ENCODE measurements around the gene CDH8. TPM values are rescaled to one million over a fixed set of nuclear protein-coding genes. Genes with fewer than 3 reads are reported as not detected.

The CDH8 gene
- total RNA-seq, 2 experiments from 2014 or later = not detected

- DNase-seq (ENCODE audit: low spot score) = no peak
- Histone ChIP-seq H3K4me3 (ENCODE audit: low read depth, low read length, poor library complexity, severe bottlenecking) (no peak overlapping the region), H4K20me1 (ENCODE audit: insufficient read depth, low read length) (no peaks in the 10 kb centered on the region), H3K4me2 (ENCODE audit: low read length) (no peak overlapping the region), H3K36me3 (ENCODE audit: insufficient read depth, low read length) (no peaks in the 10 kb centered on the region), H2AFZ (ENCODE audit: low read length) (no peak overlapping the region), H3K79me2 (ENCODE audit: insufficient read depth, low read depth, low read length) (no peaks in the 10 kb centered on the region), H3K27ac (ENCODE audit: low read depth, low read length, poor library complexity, severe bottlenecking) (no peak overlapping the region), H3K4me1 (ENCODE audit: insufficient read depth, low read length, poor library complexity, severe bottlenecking) (no peaks in the 10 kb centered on the region), H3K9me3 (ENCODE audit: low read length) (no peaks in the 10 kb centered on the region), H3K9me2 (ENCODE audit: insufficient read depth, low read length) (no peaks in the 10 kb centered on the region)
- BruUV-seq (replicated peaks) = no TSS peak
- intact Hi-C loops (cut with micrococcal nuclease; ENCODE audit: unreplicated experiment) = no loop called here
- CTCF ChIA-PET (ENCODE audit: unreplicated experiment) = no interaction called here
- POLR2A ChIA-PET = no interaction called here
- TF ChIP-seq, protein P1, sequence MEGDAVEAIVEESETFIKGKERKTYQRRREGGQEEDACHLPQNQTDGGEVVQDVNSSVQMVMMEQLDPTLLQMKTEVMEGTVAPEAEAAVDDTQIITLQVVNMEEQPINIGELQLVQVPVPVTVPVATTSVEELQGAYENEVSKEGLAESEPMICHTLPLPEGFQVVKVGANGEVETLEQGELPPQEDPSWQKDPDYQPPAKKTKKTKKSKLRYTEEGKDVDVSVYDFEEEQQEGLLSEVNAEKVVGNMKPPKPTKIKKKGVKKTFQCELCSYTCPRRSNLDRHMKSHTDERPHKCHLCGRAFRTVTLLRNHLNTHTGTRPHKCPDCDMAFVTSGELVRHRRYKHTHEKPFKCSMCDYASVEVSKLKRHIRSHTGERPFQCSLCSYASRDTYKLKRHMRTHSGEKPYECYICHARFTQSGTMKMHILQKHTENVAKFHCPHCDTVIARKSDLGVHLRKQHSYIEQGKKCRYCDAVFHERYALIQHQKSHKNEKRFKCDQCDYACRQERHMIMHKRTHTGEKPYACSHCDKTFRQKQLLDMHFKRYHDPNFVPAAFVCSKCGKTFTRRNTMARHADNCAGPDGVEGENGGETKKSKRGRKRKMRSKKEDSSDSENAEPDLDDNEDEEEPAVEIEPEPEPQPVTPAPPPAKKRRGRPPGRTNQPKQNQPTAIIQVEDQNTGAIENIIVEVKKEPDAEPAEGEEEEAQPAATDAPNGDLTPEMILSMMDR (conservative IDR thresholded peaks at IDR 0.05; ENCODE audit: low read length) = no peak
- no peak for TF ChIP-seq EZH2phosphoT487 (IDR thresholded peaks at IDR 0.05; ENCODE audit: borderline replicate concordance, low read depth, low read length)
These were observed 305.2 kb downstream of the CDH8 start for GRCh38 chr16:61730997-61731396.

DNA sequence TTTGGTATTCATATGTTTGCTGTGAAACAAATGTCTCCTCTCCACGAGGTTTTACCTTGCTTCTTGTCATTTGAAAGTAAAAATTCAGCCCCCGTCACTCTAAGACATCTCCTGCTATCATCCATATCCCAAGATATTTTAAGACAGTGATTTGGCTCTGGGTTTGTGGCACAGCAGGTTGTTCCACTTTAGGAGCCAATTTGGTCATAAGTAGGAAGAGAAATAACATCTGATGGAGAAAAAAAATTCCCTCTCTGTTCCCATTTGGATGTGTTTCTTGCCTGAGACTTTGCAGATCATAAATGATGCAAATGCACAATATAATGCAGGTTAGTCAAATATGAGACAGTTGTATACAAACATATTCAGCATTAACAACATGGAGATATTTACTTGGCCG lies 309.5 kb downstream of the CDH8 start:
- Histone ChIP-seq H2AFZ (ENCODE audit: low read length) (no peak overlapping the region), H3K4me1 (ENCODE audit: insufficient read depth, low read length, poor library complexity, severe bottlenecking) (no peaks in the 10 kb centered on the region), H3K9me2 (ENCODE audit: insufficient read depth, low read length) (no peaks in the 10 kb centered on the region), H3K27ac (ENCODE audit: low read depth, low read length, poor library complexity, severe bottlenecking) (no peak overlapping the region), H3K79me2 (ENCODE audit: insufficient read depth, low read depth, low read length) (no peaks in the 10 kb centered on the region), H3K4me3 (ENCODE audit: low read depth, low read length, poor library complexity, severe bottlenecking) (no peak overlapping the region), H4K20me1 (ENCODE audit: insufficient read depth, low read length) (no peaks in the 10 kb centered on the region), H3K36me3 (ENCODE audit: insufficient read depth, low read length) (no peaks in the 10 kb centered on the region), H3K4me2 (ENCODE audit: low read length) (no peak overlapping the region), H3K9me3 (ENCODE audit: low read length) (no peaks in the 10 kb centered on the region)
- TF ChIP-seq, protein P1 (conservative IDR thresholded peaks at IDR 0.05; ENCODE audit: low read length) = no peak
- no peak for TF ChIP-seq EZH2phosphoT487 (IDR thresholded peaks at IDR 0.05; ENCODE audit: borderline replicate concordance, low read depth, low read length)
- intact Hi-C loops (cut with micrococcal nuclease; ENCODE audit: unreplicated experiment) = no loop called here
- POLR2A ChIA-PET = no interaction called here
- BruUV-seq (replicated peaks) = no TSS peak
- DNase-seq (ENCODE audit: low spot score) = no peak
- CTCF ChIA-PET (ENCODE audit: unreplicated experiment) = no interaction called here

- TF ChIP-seq, protein P1 (conservative IDR thresholded peaks at IDR 0.05; ENCODE audit: low read length) = no peak
- no peak for TF ChIP-seq EZH2phosphoT487 (IDR thresholded peaks at IDR 0.05; ENCODE audit: borderline replicate concordance, low read depth, low read length)
- Histone ChIP-seq H3K4me2 (ENCODE audit: low read length) (no peak overlapping the region), H2AFZ (ENCODE audit: low read length) (no peak overlapping the region), H3K9me3 (ENCODE audit: low read length) (no peaks in the 10 kb centered on the region), H3K36me3 (ENCODE audit: insufficient read depth, low read length) (no peaks in the 10 kb centered on the region), H4K20me1 (ENCODE audit: insufficient read depth, low read length) (no peaks in the 10 kb centered on the region), H3K79me2 (ENCODE audit: insufficient read depth, low read depth, low read length) (no peaks in the 10 kb centered on the region), H3K27ac (ENCODE audit: low read depth, low read length, poor library complexity, severe bottlenecking) (no peak overlapping the region), H3K9me2 (ENCODE audit: insufficient read depth, low read length) (no peaks in the 10 kb centered on the region), H3K4me3 (ENCODE audit: low read depth, low read length, poor library complexity, severe bottlenecking) (no peak overlapping the region), H3K4me1 (ENCODE audit: insufficient read depth, low read length, poor library complexity, severe bottlenecking) (no peaks in the 10 kb centered on the region)
- POLR2A ChIA-PET = no interaction called here
- CTCF ChIA-PET (ENCODE audit: unreplicated experiment) = no interaction called here
- intact Hi-C loops (cut with micrococcal nuclease; ENCODE audit: unreplicated experiment) = no loop called here
- no TSS peak for BruUV-seq (replicated peaks)
- no peak for DNase-seq (ENCODE audit: low spot score)
These were observed 310.1 kb downstream of the CDH8 start for GRCh38 chr16:61726125-61726524.
